ENCODE results near the gene RSPH1. TPM values are rescaled to one million over a fixed set of nuclear protein-coding genes. Genes with fewer than 3 reads are reported as not detected.

RSPH1 gene
- total and polyA plus RNA-seq, 2 of the 8 experiments (the other 6 are each of a cell fraction or from before 2014, with no cell fraction given): 0.24 TPM; not detected in 1

DNA sequence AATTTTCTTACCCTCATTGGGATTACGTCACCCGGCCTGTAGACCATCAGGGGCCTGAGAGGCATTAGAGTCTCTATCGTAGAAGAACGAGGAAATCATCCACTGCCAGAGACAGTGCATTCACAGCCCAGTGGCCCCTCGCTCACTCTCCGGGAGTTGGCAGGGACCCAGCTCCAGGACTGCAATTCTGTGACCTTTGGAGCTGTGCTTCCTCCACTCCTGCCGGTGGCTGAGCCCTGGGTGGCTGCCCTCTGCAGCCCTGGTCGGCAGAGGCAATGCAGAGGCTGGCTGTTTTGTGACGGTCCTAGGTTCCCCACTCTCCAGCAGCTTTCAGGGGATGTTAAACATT, 30.3 kb upstream of the RSPH1 start:
- ChIA-PET POLR2A (ENCODE audit: partially characterized antibody) (interaction anchor here (0.7 to 1.1 kb wide), 2 partner anchors 11 to 12 kb away, joined by 3 read pairs; no protein-coding TSS in a partner anchor), CTCF (ENCODE audit: partially characterized antibody) (interaction anchor here (1.0 kb wide), 1 partner anchor 216 kb away, joined by 4 read pairs; no protein-coding TSS in a partner anchor)
- no peak overlapping the region for H3K27ac ChIP-seq (ENCODE audit: low read depth, low read length)
- no peaks in the 10 kb centered on the region for H3K27me3 ChIP-seq (replicated peaks in 1 of 4; ENCODE audit: control insufficient read depth in 3 of 4, extremely low read depth in 1 of 4, insufficient read depth in 3 of 4, low read length in 3 of 4)
- H2AK5ac ChIP-seq (ENCODE audit: low read depth, low read length): no peak overlapping the region
- H2BK120ac ChIP-seq (replicated peaks; ENCODE audit: low read depth, low read length): no peak overlapping the region
- peaks cover 2% of the 10 kb centered on the region; the same call in 1 of the 2 replicates for H3K79me1 ChIP-seq (ENCODE audit: low read depth, low read length)
- no peak overlapping the region for H2AFZ ChIP-seq (ENCODE audit: low read length)
- H3K9ac ChIP-seq (replicated peaks in 1 of 4; ENCODE audit: extremely low read depth in 1 of 4, low read depth in 3 of 4, low read length in 3 of 4): no peak overlapping the region
- no peak overlapping the region for H2BK20ac ChIP-seq (ENCODE audit: low read length)
- no peak overlapping the region for H3K14ac ChIP-seq (ENCODE audit: insufficient read length)
- no peaks in the 10 kb centered on the region for H3K23me2 ChIP-seq (ENCODE audit: low read depth, low read length)
- DNase-seq (ENCODE audit: low read depth in 1 of 2, low spot score in 2 of 2): no peak
- peaks cover 8 to 23% (median 14%) of the 10 kb centered on the region in 4 experiments for H3K4me1 ChIP-seq (replicated peaks in 1 of 4; ENCODE audit: control insufficient read depth in 3 of 4, insufficient read depth in 4 of 4, low read length in 3 of 4)
- no peak overlapping the region for H3K23ac ChIP-seq (ENCODE audit: insufficient read length)
- H3K79me2 ChIP-seq (ENCODE audit: control insufficient read depth in 1 of 2, insufficient read depth in 2 of 2, low read length in 2 of 2): 0 out of 4 replicates have a peak, but pooled peaks cover 0 to 8% of the 10 kb centered on the region in 2 experiments
- H3K56ac ChIP-seq (replicated peaks; ENCODE audit: insufficient read length, low read depth, low read length): no peak overlapping the region
- H4K5ac ChIP-seq (ENCODE audit: insufficient read length, low read depth, low read length): no peak overlapping the region
- no peak overlapping the region for H3K4me2 ChIP-seq (ENCODE audit: insufficient read depth in 1 of 2, low read depth in 2 of 2, low read length in 2 of 2)
- no peak overlapping the region for H4K8ac ChIP-seq (ENCODE audit: extremely low read depth, insufficient read depth, low read length)
- no peak overlapping the region for H3K18ac ChIP-seq (ENCODE audit: extremely low read depth, low read length)
- 88% methylated on average over 9 of the region's 9 CpGs; no CpG with 5 or more reads in 1 of the 2 experiments for WGBS, 2 experiments (ENCODE audit: extremely low coverage in 1 of 2, insufficient coverage in 1 of 2, insufficient read length in 1 of 2, insufficient replicate concordance in 2 of 2, low coverage in 1 of 2, low lambda C conversion rate in 2 of 2, missing lambda C conversion rate in 1 of 2)
- no peak overlapping the region for H2BK5ac ChIP-seq (ENCODE audit: low read depth, low read length)
- peaks cover 0 to 24% (median 4%) of the 10 kb centered on the region in 4 experiments; a peak in 5 of 8 replicates for H3K36me3 ChIP-seq (ENCODE audit: control insufficient read depth in 2 of 4, insufficient read depth in 4 of 4, low read length in 3 of 4)
- no peak overlapping the region for H2BK15ac ChIP-seq (ENCODE audit: low read length)
- H3K4me3 ChIP-seq (ENCODE audit: extremely low read depth in 1 of 4, insufficient read depth in 2 of 4, low read depth in 3 of 4, low read length in 4 of 4): no peak overlapping the region
- no peaks in the 10 kb centered on the region for H3K9me3 ChIP-seq (ENCODE audit: insufficient read depth in 2 of 2, low read depth in 1 of 2, low read length in 1 of 2)
- FAIRE-seq: no peak
- no peak overlapping the region for H2BK12ac ChIP-seq (ENCODE audit: low read depth, low read length)
- no peak overlapping the region for H4K91ac ChIP-seq (replicated peaks; ENCODE audit: insufficient read length, low read length)
- no peak overlapping the region for H3K4ac ChIP-seq (replicated peaks; ENCODE audit: insufficient read length, low read depth, low read length)
- no peaks in the 10 kb centered on the region for H4K20me1 ChIP-seq (replicated peaks in 1 of 2; ENCODE audit: control insufficient read depth in 1 of 2, insufficient read depth in 2 of 2, low read length in 2 of 2)
- TF ChIP-seq CBX8 (IDR thresholded peaks at IDR 0.05; ENCODE audit: borderline replicate concordance, low read depth, low read length): no peak
- TF ChIP-seq CTBP2 (IDR thresholded peaks at IDR 0.05; ENCODE audit: borderline replicate concordance, insufficient read depth, insufficient read length, low read length): no peak
- TF ChIP-seq, protein P1, sequence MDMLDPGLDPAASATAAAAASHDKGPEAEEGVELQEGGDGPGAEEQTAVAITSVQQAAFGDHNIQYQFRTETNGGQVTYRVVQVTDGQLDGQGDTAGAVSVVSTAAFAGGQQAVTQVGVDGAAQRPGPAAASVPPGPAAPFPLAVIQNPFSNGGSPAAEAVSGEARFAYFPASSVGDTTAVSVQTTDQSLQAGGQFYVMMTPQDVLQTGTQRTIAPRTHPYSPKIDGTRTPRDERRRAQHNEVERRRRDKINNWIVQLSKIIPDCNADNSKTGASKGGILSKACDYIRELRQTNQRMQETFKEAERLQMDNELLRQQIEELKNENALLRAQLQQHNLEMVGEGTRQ (IDR thresholded peaks at IDR 0.05; ENCODE audit: low read length): no peak
- TF ChIP-seq SIN3A (conservative IDR thresholded peaks at IDR 0.05 in 1 of 2, IDR thresholded peaks at IDR 0.05 in 1 of 2; ENCODE audit: low read depth in 1 of 2, low read length in 2 of 2): no peak
- no peak for TF ChIP-seq CTCF (IDR thresholded peaks at IDR 0.05; ENCODE audit: control extremely low read depth in 1 of 3, insufficient read depth in 1 of 3, low read depth in 1 of 3, low read length in 3 of 3)
- no peak for TF ChIP-seq RXRA (IDR thresholded peaks at IDR 0.05; ENCODE audit: insufficient read depth, low read depth, low read length)
- TF ChIP-seq SRF (IDR thresholded peaks at IDR 0.05; ENCODE audit: low read depth, low read length): no peak
- TF ChIP-seq HDAC6 (IDR thresholded peaks at IDR 0.05; ENCODE audit: low read depth, low read length): no peak
- no peak for TF ChIP-seq SIRT6 (IDR thresholded peaks at IDR 0.05; ENCODE audit: low read length)
- TF ChIP-seq SUZ12 (IDR thresholded peaks at IDR 0.05; ENCODE audit: low read length): no peak

Measured in H1 (cell line).